HG03103 (cell line): ENCODE measurements around the gene TFAP2E.
"Not testable (repeated sequence)": the region's sequence is repeated elsewhere in the genome, so short reads cannot be mapped to it uniquely, and the experiment has no call there.

Experiments
- ATAC-seq: cut with Tn5 transposase; IDR thresholded peaks from one replicate; pipeline ENCODE4 v1.9.1; 2021; ENCODE audit warnings: low read depth; ENCODE audit not compliant: unreplicated experiment

The TFAP2E gene

DNA sequence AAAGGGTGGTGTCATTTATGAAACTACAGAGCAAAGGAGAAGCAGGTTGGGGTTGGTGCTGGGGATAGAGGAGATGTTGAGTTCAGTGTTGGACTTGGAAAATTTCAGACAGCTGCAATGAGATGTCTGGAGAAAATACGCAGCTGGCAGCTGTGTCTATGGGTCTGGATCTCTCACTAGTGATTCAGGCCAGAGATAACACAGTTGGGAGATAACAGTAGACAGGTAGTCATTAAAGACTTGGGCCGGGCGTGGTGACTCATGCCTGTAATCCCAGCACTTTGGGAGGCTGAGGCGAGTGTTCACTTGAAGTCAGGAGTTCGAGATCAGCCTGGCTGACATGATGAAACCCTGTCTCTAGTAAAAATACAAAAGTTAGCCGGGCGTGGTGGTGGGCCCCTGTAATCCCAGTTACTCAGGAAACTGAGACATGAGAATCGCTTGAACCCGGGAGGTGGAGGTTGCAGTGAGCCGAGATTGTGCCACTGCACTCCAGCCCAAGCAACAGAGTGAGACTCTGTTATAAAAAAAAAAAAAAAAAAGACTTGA is 2.5 kb upstream of the TFAP2E start:
- ATAC-seq, result no peak

DNA sequence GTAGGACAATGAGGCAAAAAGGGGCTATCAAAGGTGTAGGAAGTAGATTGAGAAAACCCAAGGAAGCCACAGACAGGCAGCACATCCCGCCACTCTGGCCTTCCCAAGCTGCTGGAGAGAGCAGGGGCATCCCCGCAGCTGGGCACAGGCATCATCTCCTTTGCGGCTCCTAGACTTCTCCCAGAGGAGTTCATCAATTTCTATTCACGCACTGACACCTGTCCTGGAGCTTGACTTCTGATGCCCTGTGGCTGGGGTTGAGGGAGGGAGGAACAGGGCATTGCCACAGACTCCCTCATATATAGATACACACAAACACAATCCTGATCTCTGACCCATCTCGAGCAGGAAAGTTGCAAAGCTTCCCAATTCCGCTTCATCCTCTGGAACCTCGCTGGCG is 1.9 kb upstream of the TFAP2E start:
- no peak for ATAC-seq

DNA sequence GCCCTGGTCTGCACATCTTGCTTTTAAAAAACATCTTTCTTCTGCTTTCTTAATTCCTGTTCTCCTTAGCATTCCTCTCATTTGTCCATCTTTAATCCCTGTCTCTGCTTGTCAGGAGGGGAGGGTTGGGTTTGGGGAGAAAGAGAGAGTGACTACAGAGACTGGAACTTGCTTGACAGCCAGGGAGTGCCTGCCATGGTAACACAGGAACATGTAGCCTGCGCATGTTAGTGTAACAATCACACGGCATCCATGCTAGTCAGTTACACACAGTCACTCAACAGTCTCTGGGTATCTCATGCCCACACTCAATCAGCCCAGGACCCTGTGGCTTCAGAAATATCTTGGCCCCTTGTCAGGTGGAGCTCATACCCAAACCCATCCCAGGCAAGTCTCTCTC is 818 bp upstream of the TFAP2E start:
- no peak for ATAC-seq

DNA sequence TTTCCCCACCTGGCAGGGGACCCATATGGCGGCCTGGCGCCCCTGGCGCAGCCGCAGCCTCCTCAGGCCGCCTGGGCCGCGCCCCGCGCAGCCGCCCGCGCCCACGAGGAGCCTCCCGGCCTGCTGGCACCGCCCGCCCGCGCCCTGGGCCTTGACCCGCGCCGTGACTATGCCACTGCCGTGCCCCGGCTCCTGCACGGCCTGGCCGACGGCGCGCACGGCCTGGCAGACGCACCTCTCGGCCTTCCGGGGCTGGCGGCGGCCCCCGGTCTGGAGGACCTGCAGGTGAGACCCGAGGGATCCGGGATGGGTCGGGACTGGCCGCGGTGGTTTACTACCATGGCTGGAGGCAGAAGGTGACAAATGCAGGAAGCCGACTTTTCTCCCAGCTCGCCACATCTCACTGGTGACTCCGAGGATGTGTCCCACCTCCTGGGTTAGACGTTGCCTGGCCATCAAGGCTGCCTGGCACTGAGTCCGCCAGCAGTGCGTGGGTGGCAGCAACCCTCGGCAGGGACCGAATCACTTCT is 1.1 kb downstream of the TFAP2E start:
- ATAC-seq, result no peak

DNA sequence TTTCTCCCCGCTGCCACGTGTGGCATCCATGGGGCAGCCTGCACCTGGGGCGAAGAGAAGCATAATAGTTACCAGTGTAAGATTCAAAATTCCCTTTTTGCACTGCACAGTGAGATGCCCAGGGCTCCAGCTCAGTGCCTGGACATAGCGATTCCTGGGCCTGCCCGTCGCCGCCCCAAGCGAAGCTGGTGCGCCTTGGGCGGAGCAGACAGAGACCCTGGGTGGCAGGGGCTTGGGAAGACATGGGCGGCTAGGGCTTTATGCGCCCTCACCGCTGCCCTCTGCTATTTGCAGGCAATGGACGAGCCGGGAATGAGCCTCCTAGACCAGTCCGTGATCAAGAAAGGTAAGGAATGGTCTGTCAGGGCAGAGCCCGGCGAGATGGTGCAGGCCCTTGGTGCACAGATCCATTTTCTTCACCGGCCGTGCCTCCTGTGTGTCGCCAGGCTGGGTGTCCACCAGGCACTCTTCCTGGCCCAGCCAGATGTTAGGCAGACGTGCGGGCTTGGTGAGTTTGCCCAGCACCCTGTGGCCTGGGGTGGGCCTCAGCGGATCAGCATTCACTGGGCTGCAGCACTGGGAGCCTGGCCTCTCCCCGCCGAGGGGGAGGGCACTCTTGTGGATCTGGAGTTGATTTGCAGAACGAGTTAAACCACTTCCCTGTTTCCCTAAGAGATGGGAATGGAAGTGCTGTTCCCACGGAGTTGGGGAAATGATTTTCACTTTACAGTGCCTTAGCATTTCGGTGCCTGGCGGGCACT is 1.7 kb downstream of the TFAP2E start:
- no peak for ATAC-seq

DNA sequence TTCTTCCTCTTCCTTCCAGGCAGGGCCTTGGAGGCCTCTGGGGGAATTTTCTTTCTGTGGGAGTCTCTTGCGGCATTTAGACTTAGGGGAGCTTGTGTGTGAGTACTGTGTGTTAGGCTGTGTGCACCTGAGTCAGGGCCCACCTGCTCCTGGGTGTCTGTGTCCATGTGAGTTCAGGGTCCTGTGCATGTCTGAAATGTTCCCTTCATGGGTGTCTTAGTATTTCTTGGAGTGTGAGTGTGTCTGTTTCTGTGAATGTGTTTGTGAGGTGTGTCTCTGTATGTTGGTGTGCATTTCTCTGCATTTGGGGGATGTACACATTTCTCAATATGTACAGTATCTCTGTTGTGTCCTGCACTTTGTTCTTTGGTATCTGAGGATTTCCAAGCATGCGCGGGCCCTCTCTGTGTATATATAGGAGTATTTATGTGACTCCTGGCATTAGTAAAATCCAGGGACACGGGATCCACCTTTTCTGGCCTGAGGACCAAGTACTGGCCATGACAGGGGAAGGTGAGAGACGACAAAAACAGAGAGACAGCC is 2.4 kb downstream of the TFAP2E start:
- no peak for ATAC-seq

DNA sequence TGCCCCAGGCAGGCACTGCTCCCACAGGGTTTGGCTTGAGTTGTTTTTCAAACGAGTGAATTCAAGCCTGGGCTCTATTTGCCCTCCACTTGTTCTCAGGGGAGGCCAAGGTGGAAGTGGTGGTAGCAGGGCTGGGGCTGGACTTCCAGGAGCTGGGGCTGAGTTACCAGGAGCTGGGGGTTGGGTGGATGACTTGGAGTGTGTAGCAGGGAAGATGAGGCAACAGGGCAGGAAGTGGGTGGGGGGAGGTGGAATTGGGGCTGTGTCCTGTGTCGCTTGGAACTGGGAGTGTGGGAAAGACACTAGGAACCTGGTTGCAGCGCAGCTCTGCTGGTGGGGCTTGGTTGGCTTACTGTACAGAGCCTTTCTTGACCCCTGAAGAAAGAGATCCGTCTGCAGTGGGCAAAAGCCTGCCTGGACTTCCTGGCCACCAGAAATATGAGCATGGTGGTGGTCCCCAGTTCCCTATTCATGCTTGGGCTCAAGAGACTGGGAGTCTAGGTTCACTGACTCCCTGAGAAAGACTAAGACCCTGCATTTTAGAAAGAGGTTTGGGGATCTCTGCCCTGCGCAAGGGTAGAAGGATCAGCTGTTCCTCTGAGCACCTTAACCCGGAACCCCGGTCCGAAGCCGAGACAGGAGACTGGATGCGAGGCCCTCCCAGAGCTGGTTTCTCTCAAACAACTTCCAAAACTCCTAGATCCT is 3.1 kb downstream of the TFAP2E start:
- ATAC-seq, result no peak

DNA sequence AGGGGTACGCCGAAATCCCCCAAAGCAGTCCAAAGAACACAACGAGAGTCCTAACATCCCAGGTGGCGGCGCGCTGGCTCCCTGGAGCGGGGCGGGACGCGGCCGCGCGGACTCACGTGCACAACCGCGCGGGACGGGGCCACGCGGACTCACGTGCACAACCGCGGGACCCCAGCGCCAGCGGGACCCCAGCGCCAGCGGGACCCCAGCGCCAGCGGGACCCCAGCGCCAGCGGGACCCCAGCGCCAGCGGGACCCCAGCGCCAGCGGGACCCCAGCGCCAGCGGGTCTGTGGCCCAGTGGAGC is 3.6 kb downstream of the TFAP2E start:
- not testable (repeated sequence) for ATAC-seq

DNA sequence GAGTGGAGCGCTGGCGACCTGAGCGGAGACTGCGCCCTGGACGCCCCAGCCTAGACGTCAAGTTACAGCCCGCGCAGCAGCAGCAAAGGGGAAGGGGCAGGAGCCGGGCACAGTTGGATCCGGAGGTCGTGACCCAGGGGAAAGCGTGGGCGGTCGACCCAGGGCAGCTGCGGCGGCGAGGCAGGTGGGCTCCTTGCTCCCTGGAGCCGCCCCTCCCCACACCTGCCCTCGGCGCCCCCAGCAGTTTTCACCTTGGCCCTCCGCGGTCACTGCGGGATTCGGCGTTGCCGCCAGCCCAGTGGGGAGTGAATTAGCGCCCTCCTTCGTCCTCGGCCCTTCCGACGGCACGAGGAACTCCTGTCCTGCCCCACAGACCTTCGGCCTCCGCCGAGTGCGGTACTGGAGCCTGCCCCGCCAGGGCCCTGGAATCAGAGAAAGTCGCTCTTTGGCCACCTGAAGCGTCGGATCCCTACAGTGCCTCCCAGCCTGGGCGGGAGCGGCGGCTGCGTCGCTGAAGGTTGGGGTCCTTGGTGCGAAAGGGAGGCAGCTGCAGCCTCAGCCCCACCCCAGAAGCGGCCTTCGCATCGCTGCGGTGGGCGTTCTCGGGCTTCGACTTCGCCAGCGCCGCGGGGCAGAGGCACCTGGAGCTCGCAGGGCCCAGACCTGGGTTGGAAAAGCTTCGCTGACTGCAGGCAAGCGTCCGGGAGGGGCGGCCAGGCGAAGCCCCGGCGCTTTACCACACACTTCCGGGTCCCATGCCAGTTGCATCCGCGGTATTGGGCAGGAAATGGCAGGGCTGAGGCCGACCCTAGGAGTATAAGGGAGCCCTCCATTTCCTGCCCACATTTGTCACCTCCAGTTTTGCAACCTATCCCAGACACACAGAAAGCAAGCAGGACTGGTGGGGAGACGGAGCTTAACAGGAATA is 4.2 kb downstream of the TFAP2E start:
- ATAC-seq, result no peak

DNA sequence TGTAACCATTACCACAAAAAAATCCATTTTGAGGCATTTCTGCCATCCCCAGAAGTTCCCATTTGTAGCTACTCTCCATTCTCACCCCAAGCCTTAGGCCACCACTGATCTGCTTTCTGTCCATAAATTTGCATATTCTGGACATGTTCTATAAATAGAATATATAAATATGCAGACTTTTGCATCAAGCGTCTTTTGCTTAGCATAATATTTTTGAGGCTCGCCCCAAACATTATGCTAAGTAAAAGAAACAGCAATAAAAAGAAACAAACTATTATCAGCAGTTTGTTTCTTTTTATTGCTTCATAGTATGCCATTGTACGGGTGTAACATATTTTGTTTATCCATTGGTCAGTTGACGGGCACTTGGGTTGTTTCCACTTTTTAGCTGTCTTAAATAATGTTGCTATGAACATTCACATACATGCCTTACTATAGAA is 7.9 kb downstream of the TFAP2E start:
- no peak for ATAC-seq

DNA sequence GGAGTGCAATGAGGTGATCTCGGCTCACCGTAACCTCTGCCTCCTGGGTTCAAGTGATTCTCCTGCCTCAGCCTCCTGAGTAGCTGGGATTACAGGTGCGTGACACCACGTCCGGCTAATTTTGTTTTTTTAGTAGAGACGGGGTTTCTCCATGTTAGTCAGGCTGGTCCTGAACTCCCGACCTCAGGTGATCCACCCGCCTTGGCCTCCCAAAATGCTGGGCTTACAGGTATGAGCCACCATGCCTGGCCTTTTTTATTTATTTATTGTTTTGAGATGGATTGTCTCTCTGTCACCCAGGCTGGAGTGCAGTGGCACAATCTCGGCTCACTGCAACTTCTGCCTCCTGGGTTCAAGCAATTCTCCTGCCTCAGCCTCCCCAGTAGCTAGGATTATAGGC is 8.5 kb downstream of the TFAP2E start:
- not testable (repeated sequence) for ATAC-seq

DNA sequence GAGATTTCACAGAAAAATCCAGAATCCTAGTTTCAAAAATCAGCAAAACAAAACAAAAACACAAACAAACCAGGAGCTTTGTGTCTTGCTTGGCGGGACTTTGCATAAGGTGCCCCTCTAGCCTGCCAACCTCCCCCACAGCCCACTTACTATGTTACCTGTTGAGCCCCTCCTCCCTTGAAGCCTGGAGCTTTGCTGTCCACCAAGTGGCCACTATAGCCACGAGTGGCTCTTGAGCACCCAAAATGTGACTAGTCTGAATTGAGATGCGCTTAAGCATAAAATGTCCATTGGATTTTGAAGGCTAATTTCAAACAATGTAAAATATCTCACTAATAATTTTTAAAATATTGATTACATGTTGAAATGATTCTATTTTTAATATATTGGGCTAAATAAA is 12.2 kb downstream of the TFAP2E start:
- ATAC-seq, result no peak

DNA sequence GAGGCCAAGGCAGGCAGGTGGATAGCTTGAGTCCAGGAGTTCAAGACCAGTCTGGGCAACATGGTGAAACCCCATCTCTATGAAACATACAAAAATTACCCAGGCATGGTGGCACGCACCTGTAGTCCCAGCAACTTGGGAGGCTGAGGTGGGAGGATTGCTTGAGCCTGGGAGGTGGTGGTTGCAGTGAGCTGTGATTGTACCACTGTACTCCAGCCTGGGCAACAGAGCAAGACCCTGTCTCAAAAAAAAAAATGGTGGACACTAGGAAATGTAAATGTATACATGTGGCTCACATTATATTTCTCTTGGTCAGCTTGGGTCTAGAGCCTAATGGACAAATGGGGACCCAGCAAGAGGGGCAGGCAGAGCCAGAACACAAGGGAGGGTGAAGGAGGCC is 12.7 kb downstream of the TFAP2E start:
- not testable (repeated sequence) for ATAC-seq

DNA sequence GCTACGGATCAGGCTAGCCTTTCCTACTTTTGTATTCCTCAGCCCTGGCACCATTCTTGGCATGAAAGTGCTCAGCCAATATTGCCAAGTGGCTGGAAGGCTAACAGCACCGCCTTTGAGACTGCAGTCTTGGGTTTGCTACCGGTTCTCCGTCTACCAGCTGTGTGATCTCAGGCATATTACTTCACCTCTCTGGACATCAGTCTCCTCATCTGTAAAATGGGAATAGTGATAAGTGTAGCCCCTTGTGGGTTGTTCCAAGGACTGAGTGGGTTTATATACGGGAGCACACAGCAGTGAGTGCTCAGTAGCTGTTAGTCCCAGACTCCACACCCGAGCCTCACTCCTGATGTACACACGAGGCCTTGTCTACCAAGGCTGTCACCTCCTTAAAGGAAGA is 13.7 kb downstream of the TFAP2E start:
- ATAC-seq, result no peak

DNA sequence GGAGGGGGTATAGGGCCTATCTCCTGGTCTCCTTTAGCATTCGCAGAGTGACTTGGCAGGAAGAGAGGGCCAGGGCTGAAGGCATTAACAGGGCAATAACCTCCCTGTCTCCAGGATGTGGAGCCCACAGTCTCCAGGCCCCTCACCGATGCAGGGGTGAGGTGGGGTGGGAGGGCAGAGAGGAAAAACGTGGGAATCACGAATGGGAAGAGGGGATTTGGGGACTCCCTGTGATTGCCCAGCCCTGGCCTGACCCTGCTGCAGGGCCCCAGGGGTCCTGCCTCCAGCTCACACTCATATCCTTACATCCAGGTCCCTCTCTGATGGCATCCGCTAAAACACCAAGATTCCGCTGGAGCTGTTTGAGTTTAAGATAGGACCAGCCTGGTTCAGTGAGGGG is 14.6 kb downstream of the TFAP2E start:
- no peak for ATAC-seq

DNA sequence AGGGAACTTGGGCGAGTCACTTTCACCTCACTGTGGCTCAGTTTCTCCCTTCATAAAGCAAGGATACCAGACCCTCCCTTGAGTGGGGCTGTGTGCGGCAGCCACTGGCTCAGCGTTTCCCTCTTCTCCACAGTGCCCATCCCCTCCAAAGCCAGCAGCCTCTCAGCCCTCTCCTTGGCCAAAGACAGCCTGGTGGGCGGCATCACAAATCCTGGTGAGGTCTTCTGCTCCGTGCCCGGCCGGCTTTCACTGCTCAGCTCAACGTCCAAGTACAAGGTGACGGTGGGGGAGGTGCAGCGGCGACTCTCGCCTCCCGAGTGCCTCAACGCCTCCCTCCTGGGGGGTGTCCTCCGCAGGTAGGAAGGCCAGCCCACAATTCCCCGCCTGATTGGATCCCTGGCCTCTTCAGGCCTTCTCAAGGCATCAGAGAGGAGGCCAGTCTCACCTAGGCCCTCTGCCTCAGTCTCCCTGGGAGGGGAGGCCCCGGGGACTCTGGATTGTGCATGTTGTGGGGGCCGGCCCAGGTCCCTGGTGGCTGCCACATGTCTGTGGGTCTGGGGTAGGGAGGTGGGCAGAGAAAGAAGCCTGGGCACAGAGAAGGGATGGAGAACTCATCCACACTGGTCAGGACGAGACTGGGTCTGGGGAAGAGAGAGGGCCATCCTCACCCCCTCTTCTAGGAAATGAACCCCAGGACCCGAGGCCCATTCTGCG is 15.2 kb downstream of the TFAP2E start:
- ATAC-seq, result no peak

DNA sequence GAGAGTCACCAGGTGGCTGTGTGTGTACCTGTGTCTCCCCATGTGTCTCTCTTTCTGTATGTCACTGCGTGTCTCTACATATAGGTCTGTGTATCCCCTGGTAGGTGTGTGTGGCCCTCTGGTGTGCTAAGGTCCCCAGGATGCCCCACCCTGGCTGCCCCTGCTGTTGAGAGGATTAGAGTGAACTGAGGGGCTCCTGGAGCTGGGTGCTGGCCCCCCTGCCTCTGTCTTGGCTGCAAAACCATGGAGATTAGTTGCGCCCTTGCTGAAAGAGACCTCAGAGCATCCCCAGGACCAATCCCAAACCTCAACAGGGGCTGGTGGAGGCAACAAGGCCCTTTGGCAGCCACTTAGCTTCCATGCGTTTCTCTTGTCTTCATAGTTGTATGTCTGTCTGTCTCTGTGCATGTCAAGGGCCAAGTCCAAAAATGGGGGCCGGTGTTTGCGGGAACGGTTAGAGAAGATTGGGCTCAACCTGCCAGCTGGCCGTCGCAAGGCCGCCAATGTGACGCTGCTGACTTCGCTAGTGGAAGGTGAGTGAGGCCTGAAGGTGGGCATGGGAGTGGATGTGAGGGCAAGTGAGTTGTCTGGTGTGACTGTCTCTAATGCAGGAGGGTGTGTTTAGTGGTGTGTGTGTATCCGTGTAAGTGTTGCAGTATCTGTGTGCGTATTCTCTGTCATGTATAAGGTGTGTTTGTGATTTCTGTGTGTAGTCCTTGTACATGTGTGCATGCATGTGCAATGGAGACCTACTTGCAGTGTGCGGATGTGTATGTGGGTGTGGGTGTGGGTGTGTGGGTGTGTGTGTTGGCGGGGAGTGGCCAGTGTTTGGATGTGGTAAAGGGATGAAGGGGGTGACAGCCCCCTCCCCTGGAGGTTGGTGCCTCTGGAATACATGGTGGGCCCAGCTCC is 16.7 kb downstream of the TFAP2E start:
- ATAC-seq, result no peak

DNA sequence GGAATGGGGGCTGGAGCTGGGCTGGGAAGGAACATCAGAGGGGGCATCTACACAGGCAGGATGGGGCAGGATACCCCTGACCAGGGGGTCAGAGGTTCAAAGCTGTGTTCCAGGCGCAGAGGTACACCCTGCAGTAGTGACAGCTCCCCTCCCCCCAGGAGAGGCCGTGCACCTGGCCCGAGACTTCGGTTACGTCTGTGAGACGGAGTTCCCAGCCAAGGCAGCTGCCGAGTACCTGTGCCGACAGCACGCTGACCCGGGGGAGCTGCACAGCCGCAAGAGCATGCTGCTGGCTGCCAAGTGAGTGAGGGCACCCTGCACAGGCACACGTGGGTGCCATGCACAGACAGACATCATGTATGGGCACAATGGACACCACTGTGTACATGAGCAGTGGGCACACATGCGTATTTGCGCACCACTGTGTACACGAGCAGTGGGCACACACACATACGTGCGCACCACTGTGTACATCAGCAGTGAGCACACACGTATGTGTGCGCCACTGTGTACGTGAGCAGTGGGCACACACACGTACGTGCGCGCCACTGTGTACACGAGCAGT is 17.4 kb downstream of the TFAP2E start:
- no peak for ATAC-seq

DNA sequence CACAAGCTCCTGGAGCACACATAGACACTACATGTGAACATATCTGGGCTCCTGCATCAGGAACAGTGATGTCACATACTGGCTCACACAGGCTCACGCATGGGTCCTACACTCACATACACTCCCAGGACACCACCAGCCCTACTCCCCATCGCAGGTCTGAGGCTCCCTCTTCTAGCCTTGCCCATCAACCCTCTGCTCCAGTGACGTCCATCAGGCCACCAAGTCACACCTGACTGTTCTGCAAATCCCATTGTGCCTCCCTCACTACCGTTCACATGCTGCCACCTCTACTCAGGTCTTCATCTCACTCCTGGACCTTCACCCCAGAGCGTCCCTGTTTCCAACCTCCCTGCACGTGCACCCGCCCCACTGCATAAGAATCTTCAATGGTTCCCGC is 18.1 kb downstream of the TFAP2E start:
- ATAC-seq, result no peak
